ENCODE data around the gene REEP6.

The REEP6 gene

DNA sequence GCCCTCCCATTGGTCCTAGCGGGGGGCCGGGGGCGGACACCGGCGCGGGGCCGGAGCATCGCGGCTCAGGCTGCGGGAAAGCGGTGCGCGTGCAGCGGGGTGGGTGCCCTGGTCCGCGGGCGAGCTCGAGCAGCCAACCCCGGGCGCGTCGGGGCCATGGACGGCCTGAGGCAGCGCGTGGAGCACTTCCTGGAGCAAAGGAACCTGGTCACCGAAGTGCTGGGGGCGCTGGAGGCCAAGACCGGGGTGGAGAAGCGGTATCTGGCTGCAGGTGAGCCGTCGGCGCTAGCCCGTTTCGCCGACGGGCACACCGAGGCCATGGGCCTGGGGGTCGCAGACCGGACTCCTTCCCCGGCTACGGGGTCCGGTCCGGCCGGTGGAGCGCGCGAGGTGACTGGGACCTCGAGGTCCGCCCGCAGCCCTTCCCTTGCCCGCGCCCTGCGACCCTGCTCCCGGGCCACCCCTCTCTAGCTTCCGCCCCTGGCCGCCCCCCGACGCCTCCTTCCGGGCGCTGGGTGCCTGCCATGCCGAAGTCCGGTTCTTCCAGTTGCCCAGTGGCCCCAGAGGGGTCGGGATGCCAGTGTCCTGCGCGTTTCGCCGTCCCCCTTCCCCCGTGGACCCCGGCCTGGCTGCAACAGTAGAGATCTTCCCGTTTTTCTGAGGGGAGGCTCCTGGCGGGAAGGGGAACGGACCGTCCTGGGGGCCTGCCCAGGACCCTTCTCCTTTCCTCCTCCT, at the start of gene REEP6:
Gene REEP6, plus strand, starts transcription at position 68 of the 735 bp plus-strand sequence. Its CDS starts 89 bp downstream, at position 157.
- DNase-seq: no peak

DNA sequence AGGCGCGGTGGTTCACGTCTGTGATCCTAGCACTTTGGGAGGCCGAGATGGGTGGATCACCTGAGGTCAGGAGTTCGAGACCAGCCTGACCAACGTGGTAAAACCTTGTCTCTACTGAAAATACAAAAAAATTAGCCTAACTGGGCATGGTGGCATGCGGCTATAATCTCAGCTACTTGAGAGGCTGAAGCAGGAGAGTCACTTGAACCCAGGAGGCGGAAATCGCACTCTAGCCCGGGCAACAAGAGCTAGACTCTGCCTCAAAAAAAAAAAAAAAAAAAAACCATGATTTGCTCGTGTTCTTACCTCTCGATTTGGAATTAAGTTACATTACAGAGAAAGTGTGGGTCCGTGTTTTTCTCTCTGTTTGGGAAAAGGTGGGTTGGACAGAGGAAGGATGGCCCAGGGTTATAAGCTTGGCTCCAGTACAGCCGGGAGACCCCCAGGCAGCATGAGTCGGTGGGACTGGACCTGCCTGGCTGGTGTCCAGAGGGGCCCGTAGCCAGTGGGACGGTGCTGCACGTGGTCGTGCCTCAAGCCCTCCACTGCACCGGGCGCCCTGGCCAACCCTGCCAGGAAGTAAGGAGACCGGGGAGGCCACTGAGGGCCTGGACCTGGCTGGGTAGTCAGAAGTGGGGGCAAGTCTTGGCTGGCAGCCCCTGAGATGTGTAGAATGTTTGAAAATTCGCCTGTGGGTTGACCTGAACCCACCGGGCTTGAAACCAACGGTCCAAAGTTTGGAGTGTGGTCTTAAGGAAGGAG, 49.1 kb upstream of the REEP6 start:
- DNase-seq: no peak

DNA sequence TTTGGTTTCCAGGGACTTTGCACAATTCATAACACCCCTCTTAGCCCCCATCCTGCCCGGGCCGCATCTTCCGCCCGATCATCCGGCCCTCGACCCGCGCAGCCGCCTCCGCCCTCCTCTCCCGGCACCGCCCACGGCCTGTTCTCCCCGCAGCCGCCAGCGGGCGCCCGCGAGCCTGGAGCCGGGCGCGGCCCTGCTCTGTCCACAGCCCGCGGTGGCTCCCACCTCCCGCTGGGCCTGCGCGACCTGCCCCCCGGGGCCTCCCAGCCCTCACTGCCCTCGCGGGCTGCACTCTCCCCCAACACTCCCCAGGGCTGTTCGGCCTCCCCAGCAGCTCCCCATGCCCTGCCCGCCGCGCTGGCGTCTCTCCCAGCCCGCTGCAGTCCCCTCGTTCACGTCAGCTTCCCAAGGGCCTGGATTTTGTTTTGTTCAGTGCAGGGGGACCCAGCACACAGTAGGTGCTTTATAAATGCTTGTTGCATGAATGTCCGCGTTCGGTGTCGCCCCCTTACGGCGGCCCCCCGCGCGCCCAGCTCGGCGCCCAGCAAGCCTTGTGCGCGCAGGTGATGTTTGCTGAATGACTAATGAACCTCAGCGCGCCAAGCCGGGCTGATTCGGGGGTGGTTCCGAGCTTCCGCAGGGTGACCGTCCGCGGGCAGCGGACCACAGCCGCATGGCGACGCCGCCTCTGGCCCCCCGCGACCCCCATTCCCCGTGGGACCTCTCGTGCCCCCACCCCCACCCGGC, 45.6 kb upstream of the REEP6 start:
- DNase-seq: peak; percentile 69

DNA sequence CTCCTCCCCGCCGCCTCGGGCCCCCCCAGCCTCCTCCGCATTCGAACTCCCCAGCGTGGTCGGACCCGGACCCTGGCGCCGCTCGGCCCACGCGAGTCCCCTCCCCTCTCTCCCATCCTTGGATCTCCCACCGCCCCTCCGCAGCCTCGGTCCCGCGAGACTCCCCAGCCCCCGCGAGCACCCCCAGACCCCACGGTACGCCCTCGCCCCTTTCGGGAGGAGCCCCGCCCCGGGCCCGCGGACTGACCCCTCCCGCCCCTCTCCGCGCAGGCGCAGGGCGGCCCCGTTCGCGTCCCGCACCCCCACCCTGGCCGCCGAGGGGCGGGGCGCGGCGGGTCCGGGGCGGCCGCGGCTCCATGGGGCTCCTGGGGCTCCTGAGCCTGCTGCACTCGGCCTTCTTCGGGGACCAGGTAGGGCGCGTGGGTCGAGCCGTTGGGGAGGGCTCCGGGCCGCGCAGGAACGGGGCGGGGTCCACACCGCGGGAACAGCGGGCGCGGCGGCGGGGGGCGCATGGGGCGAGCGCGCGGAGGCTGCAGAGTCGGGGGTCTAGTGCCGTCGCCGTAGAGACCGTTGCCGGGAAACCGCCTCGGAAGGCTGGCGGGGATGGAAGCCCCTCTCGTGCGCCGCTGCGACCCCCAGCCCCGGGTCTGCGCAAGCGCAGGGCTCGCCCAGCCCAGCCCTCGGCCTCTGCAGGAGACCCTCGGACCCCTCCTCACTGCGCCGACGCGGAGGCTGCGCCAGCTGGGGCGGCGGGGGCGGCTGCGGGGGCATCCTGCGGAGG, 44.9 kb upstream of the REEP6 start:
- peak; percentile 40 for DNase-seq

DNA sequence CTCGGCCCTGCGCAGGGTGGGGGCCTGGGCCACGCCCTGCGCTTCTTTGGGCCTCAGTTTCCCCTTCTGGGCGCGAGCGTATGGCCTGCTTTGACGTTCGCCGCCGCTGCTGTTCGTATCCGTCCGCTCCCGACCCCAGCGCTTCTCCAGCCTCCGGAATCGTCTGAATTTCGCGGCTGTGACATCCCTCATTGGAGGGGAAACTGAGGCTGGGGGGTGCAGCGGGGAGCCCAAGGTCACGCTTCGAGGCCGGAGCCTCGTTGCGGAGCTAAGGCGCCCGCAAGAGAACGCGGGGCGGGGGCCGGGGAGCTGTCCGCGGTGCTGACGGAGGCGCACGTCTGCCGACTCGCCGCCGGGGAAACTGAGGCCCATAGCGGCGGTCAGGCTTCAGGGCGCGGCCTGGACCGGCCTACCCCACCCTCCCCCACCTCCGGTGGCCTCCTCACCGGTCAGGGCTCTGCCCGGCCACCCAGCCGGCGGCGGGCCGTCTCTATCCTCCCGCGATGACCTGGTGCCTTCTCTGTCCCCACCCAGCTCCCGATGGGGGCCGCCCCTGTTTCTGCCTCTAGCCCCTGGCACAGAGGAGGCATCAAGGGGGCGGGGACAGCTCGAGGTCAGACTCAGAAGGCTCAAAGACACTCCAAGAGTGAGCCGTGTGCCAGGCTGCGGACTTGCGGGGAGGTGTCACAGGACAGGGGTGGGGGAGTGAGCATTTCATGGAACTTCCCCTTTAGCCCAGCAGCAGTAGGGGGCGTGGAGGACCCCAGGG, 44.1 kb upstream of the REEP6 start:
- DNase-seq: peak; percentile 12

DNA sequence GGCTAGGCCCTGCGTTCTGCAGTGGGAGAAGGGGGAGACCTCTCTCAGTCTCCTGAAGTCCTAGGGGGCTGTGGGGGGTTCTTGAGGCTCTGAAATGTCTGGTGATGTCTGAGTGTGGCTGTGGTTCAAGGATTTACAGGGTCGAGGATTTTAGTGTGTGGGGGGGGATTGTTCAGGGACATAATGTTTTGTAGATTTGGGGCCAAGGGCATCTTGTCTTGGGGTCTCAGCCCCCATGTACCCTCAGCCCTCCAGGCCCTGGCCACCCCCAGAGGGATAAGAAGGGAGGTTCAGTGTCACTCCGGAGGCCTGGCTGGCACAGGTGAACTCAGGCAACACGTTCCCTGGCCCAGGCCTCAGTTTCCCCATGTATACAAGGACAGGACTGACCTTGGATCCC, 43.5 kb upstream of the REEP6 start:
- no peak for DNase-seq

DNA sequence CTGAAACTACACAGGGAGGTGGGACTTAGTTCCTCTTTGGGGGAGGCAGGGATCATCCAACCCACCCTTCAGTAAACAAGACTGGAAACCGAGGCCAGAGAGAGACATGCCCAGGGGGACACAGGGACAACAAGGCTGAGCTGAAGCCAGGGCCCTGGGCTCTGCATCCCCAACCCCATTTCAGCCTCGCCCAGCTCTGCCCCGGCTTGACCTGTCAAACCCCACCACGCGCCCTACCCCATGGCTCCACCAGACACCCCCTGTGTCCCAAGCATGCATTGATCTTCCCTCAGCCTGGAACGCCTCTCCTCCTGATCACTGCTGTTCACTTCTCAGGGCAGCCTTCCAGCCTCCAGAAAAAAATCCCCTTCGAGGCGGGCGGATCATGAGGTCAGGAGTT, 43.0 kb upstream of the REEP6 start:
- DNase-seq: no peak

DNA sequence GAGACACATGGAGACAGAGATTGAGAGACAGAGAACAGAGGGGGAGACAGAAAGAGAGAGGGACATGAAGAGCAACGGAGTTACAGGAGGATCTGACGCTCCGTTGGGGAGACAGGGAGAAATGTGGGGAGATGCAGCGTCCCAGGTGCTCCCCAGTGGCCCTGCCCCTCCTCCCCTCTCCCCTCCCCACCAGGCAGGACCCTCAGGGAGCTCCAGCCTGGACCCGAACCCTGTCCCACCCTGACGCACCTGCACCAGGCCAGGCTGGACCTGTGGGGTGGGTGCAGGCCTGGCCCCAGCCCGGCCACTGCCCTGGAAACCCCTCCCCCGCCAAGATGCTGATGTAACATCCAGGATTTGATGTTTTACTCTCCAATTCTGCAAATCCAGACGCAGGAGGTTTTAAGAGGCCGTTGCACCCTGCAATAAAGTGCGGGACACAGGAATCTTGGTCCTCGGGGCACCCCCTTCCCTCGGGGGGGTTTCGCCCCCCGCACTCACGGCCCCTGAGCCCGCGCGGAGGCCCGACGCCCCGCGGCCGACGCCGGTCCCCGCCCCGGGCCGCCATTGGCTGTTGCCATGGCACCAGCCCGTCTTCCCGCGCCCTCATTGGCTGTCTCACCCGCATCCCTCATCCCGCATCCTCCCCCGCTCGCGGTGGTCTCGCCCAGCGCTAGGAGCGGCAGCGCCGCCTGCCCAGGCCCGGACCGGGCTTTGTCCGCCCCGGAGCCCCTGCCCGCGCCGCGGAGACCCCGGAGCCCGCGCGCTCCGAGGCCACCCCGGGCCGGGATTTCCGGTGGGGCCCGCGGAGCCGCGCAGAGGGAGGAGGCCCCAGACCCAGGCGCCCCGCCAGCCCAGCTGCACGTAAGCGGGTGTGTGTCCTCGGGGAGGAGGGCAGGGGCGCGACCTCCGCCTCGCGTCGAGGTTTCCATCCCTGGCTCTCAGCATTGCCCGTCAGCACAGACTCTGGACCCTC, 41.2 kb upstream of the REEP6 start, which contains the start of gene APC2:
Gene APC2, plus strand, starts transcription at position 655 of the 976 bp plus-strand sequence. CDS start 2,881 bp downstream, outside the sequence.
- peak; percentile 89 for DNase-seq

DNA sequence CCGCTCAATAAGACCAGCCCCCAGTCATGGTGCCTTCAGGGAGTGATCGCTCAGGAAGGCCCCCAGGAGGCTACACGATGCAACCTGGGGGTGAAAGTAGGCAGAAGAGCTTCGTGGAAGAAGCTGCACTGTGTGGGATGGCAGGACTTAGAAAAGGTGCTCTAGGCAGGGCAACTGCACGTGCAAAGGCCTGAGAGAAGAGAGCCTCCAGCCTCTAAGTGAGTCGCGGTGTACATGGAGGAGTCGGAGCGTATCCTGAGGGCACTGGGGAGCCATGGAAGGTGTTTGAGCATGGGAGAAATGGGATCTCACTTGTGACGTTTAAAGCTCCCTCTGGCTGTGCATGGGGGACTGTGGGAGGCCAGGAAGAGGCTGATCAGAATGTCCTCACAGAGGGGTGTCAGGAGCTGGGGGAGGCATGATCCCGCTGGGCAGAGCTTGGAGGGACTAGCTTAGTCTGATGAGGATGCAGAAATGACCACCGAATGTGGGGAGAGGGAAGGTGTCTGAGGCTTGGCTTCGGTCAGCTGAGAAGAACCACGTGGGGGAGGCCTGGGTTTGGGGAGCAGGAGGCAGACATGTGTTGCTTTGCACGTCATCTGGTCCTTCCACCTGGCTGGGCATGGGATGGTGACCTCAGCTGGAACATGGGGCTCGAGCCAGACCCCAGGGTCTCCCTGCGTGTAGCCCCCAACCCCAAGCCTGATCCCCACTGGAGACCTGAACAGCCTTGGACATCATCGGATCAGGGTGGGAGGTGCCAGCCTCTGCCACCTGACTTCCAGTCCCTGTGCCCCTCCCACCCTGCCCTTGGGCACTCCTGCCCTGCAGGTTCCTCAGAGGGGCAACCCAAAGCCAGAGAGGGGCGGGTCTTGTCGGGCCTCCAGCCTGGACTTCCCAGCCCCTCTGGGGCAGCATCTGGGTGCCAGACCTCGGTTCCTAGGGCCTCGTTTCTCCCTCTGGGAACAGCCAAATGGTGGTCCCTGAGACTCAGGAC, 39.9 kb upstream of the REEP6 start:
- DNase-seq: peak; percentile 51

DNA sequence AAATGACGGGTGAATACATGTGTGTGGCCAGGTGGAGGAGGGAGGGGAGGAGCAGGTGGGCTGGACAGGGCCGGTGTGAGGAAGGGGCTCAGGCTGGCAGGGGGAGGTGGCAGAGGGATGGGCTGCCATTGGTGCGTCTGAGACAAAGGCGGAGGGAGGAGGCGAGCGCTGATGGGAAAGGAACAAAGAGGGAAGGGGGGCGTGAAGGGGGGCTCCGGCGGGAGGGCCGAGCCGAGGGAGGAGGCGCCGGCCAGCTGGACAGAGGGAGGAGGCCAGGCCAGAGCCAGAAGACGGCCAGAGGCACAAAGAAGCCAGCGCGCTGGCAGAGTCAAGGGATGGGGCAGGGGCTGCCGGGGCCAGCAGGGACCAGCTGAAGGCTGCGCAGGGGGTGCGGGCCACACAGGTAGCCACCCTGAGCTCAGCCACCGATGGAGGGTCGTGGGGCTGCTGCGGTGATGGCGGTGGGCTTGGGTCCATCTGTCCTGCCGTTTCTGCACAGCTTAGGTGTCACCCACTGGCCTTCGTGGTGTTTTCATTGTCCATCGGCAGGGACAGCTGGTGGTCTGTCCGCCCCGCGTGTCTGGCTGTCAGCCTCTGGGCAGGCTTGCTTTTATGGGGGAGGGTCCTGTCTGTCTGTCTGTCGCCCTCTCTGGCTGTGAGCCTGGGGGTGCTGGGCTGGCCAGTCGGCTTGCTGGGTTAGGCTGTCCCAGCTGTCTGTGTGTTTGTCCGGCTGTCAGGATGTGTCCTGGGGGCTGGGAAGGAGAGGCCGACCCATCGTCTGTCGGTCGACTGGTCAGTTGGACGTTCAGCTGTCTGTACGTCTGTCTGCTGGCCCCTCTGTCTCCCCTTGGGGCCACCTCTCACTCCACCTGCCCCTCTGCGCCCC, 38.8 kb upstream of the REEP6 start:
- peak; percentile 89 for DNase-seq

DNA sequence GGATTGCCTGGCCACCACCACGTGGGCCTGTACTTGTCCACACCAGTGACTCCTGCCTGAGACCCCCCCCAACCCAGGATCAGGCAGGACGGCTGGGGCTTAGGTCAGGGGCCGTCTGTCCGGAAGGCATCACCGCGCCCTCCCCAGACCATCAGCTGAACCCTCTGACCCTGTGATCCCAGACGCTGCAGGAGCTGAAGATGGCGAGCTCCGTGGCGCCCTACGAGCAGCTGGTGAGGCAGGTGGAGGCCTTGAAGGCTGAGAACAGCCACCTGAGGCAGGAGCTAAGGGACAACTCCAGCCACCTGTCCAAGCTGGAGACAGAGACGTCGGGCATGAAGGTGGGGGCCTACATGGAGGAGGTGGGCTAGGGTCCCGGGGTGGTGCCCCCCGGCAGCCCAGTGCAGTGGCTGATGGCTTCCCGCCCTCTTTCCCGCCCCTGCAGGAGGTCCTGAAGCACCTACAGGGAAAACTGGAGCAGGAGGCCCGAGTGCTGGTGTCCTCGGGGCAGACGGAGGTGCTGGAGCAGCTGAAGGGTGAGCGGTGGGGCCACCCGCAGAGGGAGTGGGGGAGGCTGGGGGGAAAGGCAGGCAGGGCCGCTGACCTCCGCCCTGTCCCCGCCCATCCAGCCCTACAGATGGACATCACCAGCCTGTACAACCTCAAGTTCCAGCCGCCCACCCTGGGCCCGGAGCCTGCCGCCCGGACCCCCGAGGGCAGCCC, 38.0 kb upstream of the REEP6 start:
- DNase-seq: no peak

DNA sequence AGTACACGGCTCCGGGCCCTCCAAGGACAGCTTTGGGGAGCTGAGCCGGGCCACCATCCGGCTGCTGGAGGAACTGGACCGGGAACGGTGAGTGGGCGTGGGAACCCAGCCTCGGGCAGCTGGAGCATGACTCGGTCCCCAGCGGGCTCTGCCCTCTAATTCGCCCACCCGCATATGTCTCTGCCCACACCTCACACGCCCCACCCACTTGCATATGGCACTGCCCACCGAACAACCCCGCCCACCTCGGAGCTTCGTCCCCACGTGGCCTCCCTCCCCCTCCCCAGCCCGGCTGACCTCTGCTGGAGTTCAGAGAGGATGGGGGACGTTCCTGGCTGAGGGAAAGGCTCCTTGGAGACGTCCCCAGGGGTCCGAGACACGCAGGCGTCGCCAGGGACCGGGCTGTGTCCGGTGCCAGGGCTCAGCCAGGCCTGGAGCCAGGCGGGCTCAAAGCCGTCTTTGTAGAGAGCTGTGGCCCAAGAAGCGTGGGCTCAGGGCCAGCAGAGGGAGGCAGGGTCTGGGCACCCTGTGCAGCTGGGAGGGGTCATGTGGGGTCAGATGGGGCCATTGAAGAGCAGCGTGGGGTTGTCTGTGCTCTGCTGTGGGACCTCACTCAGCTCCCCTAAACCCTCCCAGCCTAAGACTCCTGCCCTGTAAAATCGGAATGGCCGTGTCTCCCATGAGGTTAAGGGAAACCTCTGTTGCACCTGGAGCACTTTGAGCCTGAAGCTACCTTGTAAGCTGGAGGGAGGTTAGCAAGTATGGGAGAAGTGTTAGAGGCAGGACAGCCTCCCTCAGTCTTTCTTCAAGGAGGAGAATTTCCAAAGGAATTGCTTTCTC, 37.2 kb upstream of the REEP6 start:
- peak; percentile 96 for DNase-seq

DNA sequence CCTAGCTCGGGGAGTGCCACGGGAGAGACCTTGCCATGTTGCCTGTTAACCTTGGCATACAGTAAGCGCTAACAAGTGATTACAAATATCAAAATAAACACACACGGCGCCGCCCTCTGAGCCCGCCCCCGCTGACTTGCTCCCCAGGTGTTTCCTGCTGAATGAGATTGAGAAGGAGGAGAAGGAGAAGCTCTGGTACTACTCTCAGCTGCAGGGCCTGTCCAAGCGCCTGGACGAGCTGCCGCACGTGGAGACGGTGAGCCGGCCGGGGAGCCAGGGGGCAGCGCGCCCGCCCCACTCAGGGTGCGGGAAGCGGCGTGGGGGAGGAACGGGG, 36.0 kb upstream of the REEP6 start:
- DNase-seq: no peak

DNA sequence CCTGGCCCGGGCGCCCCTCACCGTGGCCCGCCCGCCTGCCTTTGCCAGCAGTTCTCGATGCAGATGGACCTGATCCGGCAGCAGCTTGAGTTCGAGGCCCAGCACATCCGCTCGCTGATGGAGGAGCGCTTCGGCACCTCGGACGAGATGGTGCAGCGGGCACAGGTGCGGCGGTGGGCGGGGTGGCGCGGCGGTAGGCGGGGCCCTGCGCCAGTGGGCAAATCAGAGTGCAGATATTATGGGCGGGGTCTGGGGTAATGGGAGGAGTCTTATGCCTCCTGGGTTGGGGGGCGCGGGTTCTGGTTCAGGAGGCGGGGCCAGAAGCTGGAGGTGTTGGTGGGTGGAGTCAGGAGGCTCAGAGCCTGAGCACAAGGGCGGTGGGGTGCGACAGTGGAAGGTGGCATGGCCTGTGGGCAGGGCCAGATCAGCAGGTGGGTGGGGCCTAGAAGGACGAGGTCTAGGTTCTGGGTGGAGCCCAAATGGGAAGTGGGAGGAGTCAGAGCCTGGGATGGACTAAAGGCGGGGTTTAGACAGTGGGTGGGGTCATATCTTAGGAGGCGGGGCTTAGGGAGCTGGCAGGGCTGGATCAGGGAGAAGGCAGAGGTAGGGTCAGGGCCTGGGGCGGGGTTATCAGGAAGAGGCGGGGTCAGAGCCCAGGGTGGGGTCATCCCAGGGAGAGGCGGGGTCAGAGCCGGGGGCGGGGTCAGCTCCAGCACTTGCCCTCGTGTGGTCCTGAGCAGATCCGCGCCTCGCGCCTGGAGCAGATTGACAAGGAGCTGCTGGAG, 35.5 kb upstream of the REEP6 start:
- no peak for DNase-seq

DNA sequence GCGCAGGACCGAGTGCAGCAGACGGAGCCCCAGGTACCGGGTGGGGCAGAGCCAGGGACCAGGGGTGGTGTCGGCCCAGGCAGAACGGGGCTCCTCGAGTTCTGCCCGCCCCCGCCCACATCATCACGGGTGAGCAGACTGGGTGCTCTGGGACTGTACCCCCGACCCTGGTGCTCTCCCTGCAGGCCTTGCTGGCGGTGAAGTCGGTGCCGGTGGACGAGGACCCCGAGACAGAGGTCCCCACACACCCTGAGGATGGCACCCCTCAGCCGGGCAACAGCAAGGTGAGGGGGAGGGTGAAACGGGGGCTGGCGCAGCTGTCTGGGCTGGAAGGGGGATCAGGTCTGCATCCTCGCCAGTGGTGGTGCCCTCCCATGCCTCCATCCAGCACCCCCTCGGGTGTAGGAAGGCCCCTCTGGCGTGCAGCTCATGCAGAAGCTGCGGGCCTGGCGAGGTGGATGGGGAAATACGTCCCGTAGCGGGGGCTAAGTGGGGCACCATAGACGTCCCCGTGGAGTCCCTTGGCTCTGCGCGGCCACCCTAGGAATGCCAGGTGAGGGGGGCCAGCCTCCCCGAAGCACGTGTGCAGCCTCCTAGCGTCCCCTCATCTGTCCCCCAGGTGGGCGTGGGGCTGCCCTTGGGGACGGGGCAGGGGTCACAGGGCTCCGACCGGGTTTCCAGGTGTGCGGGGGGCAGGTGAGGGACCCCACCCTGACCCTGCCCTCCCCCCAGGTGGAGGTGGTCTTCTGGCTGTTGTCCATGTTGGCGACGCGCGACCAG, 34.7 kb upstream of the REEP6 start:
- DNase-seq: no peak
